D721Med (cell line): ENCODE data around the gene LAMB3.
A peak's percentile ranks its signal among the peaks of the same experiment; 100 is the strongest.

Source experiments
- DNase-seq: peaks from one replicate; pipeline ENCODE4 v3.0.0; 2011; ENCODE audit warnings: low spot score; ENCODE audit not compliant: insufficient read length
- FAIRE-seq: peaks from 2 replicates; lab custom pipeline; 2011; peaks lifted over from hg19 to GRCh38; lab: Jason Lieb, UNC
- TF ChIP-seq, protein P1 (sequence below): IDR thresholded peaks from 2 replicates; pipeline ENCODE4 v1.5.1; 2012; ENCODE audit warnings: mild to moderate bottlenecking, control low read depth; ENCODE audit not compliant: insufficient read depth; ENCODE audit errors: missing control alignments

The LAMB3 gene

DNA sequence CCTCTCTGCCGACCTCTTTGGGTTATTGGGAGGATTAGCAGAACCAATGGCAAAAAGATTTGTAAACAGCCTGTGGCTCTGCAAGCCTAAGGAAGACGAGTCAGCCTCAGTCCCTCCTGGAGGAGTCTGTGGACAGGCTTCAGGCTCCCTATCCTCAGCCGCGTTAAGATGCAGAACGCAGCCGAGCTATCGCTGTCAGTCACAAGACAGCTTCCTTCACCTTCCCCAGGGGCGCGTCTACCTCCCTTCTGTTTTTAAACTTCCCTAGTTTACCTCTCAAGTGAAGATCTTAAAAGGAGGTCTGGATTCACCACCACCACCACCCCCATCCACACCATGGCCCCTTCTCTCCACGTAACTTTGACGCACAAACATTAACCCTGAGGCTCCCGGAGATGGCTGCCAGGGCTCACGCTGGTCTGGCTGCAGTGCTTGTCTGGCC is 68.0 kb downstream of the LAMB3 start:
- no peak for DNase-seq

DNA sequence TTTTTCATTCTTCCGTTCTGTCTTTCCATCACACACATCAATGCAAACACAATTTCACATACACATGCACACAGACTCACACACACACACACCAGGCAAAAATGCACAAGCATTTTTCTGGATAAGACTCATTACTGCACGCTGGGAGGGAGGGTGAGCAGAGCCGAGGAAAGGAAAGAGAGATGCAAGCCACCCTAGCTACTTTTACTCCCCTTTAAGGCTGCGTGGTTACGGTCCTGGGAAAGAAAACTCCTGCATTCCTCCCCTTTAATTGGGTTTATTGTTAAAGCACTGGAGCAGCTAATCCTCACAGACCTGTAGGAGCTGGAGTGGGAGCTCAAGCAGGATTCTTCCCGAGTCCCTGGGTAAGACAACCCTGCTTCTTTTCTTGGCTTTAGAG is 68.8 kb downstream of the LAMB3 start, which contains the start of gene CAMK1G:
Gene CAMK1G (plus strand): TSS at position 307 of the 400 bp plus-strand sequence. CDS start 11,270 bp downstream, outside the sequence.
- FAIRE-seq: no peak
- DNase-seq: no peak
- TF ChIP-seq, protein P1, sequence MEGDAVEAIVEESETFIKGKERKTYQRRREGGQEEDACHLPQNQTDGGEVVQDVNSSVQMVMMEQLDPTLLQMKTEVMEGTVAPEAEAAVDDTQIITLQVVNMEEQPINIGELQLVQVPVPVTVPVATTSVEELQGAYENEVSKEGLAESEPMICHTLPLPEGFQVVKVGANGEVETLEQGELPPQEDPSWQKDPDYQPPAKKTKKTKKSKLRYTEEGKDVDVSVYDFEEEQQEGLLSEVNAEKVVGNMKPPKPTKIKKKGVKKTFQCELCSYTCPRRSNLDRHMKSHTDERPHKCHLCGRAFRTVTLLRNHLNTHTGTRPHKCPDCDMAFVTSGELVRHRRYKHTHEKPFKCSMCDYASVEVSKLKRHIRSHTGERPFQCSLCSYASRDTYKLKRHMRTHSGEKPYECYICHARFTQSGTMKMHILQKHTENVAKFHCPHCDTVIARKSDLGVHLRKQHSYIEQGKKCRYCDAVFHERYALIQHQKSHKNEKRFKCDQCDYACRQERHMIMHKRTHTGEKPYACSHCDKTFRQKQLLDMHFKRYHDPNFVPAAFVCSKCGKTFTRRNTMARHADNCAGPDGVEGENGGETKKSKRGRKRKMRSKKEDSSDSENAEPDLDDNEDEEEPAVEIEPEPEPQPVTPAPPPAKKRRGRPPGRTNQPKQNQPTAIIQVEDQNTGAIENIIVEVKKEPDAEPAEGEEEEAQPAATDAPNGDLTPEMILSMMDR: no peak

More for the DNA sequence above, 68.0 kb downstream of the LAMB3 start:
- FAIRE-seq: no peak
- TF ChIP-seq, protein P1: no peak

DNA sequence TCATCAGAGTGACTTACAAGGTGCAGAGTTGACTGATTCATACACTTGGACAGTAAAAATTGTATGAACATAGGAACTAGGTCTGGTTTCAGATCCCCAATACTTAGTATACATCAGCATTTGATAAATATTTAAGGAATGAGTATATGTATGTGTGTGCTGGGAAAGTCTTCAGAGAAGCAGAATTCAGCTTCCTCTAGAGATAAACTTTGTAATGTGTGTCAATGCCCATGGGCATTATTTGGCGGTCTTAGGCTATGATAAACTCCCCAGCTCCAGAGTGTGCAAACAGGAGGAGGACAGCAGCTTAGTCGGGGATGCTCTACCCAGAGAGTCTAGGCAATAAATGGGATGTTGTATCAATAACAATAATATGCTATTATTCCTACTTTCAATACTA is 71.6 kb downstream of the LAMB3 start:
- FAIRE-seq (no peak), DNase-seq (no peak)
- TF ChIP-seq, protein P1: no peak

DNA sequence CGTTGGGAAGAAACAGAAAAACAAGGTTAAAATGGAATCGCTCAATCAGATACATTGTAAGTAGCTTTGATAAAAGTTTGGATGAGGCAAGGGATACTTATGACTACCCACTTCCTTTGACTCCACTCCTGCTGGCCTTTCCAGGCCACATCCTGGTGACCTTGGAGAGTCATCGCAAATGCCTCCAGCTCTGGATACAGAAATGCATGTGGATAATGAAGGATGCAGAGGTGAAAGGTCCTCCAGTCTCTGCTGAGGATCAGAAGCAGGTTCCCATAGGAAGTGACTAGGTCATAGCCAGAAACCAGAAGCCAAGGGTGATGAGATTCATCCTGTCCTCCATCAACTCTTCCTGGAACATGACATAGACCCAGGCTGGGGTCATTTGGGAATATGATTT is 74.9 kb downstream of the LAMB3 start:
- TF ChIP-seq, protein P1: no peak
- FAIRE-seq (no peak), DNase-seq (no peak)

DNA sequence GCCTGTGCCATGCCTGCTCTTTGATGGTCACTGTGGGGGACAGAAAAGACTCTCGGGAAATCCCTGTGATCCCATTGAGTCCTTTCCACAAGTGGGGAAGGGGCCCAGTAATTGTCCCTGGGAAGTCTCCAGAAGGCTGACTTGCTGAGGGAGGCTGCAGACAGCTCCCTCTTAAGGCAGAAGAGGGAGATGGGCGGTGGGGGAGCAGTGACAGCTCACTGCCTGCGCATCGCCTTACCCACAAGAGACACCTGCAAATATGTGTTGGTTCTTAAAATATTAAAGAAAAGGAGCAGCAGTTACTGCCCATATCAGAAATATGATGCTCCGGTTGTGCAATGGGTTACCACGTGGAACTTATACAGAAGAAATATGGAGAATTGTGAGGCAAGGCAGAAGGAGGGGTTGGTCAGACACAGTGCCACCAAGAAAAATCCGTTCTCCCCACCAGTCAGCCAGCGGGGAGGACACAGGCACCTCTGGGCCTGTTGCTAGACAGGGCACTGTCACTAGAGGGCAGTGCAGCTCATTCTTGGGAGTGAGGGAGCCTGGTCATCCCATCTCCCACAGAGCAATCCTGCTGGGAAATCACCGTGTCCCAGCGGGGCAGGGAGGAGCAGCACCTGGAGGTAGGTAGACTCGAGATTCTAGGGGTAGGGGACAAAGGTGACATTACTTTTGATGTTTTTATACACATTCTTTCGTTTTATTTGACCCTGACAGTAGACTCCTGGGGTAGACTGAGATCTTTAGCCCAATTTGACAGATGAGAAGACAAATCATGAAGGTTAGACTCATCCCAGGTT is 75.6 kb downstream of the LAMB3 start:
- DNase-seq (peak; percentile 54), FAIRE-seq (no peak)
- TF ChIP-seq, protein P1: peak; percentile 99

DNA sequence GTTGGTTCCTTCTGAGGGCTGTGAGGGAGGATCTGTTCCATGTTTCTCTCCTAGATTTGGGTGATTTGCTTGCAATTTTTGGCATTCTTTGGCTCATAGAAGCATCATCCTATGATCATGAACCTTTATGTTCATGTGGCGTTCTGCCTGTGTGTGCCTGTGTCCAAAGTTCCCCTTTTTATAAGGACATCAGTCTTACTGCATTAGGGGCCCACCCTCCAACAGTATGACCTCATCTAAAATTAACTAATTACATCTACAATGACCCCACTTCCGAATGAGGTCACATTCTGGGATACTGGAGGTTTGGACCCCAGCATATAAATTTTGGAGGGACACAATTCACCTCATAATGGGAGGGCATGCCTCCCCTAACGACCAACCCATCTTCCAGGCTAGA is 81.5 kb downstream of the LAMB3 start:
- TF ChIP-seq, protein P1: no peak
- DNase-seq (no peak), FAIRE-seq (no peak)

DNA sequence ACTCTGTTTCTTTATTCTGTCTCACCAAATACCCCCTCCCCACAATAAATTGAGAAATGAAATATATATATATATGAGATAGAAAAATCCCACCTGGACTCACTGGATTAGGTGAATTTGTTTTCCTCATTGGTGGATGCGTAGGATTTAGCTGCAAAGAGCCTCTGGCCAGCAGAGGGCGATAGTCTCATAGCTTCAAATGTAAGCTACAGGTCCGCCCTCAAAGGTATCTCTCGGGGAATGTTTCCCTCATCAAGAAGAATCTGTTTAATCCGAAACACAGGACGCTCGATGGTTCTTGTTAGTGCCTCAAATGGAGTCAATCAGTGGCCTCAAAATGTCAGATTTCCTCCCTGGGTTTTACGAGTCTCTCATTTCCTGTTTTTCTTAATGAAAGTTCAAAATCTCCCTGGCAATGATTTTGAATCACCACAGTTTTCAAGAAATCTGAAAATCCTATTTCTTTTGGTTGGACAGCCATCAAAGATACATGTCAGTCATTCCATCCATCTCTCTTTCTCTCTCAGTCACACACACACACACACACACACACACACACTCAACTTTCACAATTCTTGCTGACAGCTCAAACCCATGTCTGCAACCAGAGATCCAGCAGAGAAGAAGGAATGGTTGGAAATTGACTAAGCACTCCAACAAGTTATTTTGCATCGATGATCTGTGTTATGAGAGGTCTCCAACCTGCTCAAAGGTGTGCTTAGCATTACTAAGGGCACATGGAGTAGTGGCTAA is 82.6 kb downstream of the LAMB3 start:
- no peak for FAIRE-seq
- peak; percentile 53 for DNase-seq
- TF ChIP-seq, protein P1: peak; percentile 99
